DMS53 treated with DMSO at 0.1 percent for 48 hours (cell line): ENCODE data around the gene NFKBIZ.

Experiments
- DNase-seq: peaks from one replicate; lab custom pipeline; 2025; ENCODE audit not compliant: unreplicated experiment; lab: John Stamatoyannopoulos, UW

NFKBIZ gene

GRCh38 chr3:101825904-101826445, 23.3 kb upstream of the NFKBIZ start:
- no peak for DNase-seq

GRCh38 chr3:101827211-101828174, 21.8 kb upstream of the NFKBIZ start:
- peak; percentile 19 for DNase-seq

- DNase-seq, result no peak
Measured at GRCh38 chr3:101828276-101828675, 21.0 kb upstream of the NFKBIZ start.

- no peak for DNase-seq
Measured at GRCh38 chr3:101828691-101829436, 20.4 kb upstream of the NFKBIZ start.

GRCh38 chr3:101829437-101829830, 19.9 kb upstream of the NFKBIZ start:
- DNase-seq, result no peak

GRCh38 chr3:101829874-101830273, 19.4 kb upstream of the NFKBIZ start:
- DNase-seq, result no peak

GRCh38 chr3:101833446-101833974, 15.8 kb upstream of the NFKBIZ start:
- no peak for DNase-seq

- no peak for DNase-seq
Measured at GRCh38 chr3:101835676-101836075, 13.6 kb upstream of the NFKBIZ start.

GRCh38 chr3:101836160-101836559, 13.2 kb upstream of the NFKBIZ start:
- DNase-seq, result no peak

- DNase-seq, result no peak
Measured at GRCh38 chr3:101836652-101837598, 12.4 kb upstream of the NFKBIZ start.

GRCh38 chr3:101838691-101839090, 10.6 kb upstream of the NFKBIZ start:
- DNase-seq, result no peak

- no peak for DNase-seq
Measured at GRCh38 chr3:101840066-101840465, 9.2 kb upstream of the NFKBIZ start.

GRCh38 chr3:101842245-101842934, 6.9 kb upstream of the NFKBIZ start:
- DNase-seq, result no peak

GRCh38 chr3:101842935-101843330, 6.4 kb upstream of the NFKBIZ start:
- DNase-seq, result no peak

GRCh38 chr3:101845425-101845824, 3.9 kb upstream of the NFKBIZ start:
- DNase-seq, result no peak

GRCh38 chr3:101846709-101847108, 2.6 kb upstream of the NFKBIZ start:
- DNase-seq, result no peak

- no peak for DNase-seq
Measured at GRCh38 chr3:101847328-101847727, 2.0 kb upstream of the NFKBIZ start.

GRCh38 chr3:101848326-101848725, 988 bp upstream of the NFKBIZ start:
- no peak for DNase-seq

GRCh38 chr3:101849714-101850245, 466 bp downstream of the NFKBIZ start:
- no peak for DNase-seq
